ENCODE data around the gene ANO4.

Gene ANO4

DNA sequence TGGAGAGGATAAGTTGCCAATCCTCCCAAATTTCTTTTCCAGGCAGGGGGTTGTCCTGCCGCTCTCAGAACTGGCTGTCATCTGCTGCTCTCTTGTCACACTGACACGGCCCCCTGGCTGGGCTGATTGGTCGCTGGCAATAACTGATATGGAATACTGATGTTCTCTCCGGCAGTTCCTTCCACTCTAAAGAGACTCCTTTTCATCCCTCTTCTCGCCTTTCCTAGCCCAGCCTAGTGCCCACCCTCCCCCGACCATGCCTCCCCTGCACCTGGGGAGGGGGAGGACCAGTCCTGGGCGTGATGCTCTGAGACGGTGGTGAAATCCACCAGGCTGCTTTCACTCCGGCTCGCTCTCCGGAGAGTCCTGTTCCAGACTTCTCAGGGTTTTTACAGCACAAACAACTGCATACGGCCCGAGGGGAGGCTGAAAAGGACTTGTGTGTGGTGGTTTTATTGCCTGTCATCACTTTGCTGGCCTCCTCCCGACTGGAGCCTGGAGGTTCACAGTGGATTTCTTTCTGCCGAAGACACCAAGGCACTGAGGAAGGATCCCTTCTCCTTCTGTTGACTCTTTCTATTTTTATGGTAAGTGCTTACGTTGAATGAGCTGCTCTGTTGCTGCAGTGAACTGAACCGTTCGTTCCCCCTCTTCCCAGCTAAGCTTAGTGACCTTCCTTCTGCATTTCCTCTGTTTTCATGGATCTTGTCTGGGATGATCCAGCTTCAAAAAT is at the start of gene ANO4:
TSS of gene ANO4 (plus strand) at position 336 of the 733 bp plus-strand sequence. CDS start 107,010 bp downstream, outside the sequence.
- TF ChIP-seq, protein P1, sequence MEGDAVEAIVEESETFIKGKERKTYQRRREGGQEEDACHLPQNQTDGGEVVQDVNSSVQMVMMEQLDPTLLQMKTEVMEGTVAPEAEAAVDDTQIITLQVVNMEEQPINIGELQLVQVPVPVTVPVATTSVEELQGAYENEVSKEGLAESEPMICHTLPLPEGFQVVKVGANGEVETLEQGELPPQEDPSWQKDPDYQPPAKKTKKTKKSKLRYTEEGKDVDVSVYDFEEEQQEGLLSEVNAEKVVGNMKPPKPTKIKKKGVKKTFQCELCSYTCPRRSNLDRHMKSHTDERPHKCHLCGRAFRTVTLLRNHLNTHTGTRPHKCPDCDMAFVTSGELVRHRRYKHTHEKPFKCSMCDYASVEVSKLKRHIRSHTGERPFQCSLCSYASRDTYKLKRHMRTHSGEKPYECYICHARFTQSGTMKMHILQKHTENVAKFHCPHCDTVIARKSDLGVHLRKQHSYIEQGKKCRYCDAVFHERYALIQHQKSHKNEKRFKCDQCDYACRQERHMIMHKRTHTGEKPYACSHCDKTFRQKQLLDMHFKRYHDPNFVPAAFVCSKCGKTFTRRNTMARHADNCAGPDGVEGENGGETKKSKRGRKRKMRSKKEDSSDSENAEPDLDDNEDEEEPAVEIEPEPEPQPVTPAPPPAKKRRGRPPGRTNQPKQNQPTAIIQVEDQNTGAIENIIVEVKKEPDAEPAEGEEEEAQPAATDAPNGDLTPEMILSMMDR (conservative IDR thresholded peaks at IDR 0.05; ENCODE audit: low read length), result no peak
- peak; percentile 21 for DNase-seq (ENCODE audit: low read depth)
- peak within 1 kb of the TSS; percentile 40 for H3K4me3 ChIP-seq (ENCODE audit: low read length)

DNA sequence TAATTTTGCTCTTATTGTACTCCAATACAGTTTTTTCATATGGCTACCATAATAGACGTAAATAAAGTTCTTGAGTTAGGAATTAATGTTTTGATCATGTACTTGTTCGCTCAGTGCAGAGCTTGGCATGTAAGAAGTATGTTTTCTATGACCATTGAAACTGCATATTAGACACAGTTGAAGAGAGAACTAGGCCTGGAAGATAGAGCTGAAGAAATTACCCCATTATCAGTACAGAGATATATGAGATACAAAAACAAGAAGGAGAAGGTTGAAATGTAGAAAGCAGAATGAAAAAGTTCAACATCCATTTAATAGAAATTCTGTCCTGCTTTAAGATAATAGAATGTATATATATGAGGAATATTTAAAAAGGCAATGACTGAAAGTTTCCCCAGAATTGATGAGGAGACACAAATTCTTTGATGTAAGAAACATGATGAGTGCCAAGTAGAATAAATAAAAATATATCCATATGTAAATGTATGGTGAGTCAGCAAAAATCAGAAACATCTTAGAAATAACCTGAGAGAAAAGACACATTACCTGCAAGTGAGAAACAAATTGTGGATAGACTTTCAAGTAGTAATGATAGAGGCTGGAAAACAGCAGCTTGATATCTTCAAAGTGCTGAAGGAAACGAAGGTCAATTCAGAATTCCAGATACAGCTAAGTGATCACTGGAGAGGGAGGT is 49.1 kb upstream of the ANO4 start:
- TF ChIP-seq, protein P1 (conservative IDR thresholded peaks at IDR 0.05; ENCODE audit: low read length), result no peak
- no peak overlapping the region for H3K4me3 ChIP-seq (ENCODE audit: low read length)

DNA sequence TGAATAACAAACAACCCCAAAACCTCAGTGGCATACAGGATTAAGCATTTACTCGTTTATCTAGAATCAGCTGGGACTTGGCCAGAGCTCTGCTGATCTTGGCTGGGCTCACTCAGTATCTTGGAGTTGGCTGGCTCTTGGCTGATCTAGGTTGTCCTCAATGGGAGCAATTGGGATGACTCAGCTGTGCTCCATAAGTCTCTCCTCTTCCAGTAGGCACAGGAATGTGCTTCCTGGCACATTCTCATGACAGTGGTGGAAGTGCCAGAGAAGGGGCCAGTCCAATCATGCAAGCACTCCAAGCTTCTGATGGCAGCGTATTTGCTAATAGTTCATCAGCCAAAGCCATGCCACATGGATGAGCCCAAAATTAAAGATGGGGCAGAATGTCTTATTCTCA is 41.7 kb upstream of the ANO4 start:
- no peak overlapping the region for H3K4me3 ChIP-seq (ENCODE audit: low read length)
- peak; percentile 5 for DNase-seq (ENCODE audit: low read depth)
- TF ChIP-seq, protein P1 (conservative IDR thresholded peaks at IDR 0.05; ENCODE audit: low read length), result no peak

More for the DNA sequence above, 49.1 kb upstream of the ANO4 start:
- DNase-seq (ENCODE audit: low read depth), result no peak

DNA sequence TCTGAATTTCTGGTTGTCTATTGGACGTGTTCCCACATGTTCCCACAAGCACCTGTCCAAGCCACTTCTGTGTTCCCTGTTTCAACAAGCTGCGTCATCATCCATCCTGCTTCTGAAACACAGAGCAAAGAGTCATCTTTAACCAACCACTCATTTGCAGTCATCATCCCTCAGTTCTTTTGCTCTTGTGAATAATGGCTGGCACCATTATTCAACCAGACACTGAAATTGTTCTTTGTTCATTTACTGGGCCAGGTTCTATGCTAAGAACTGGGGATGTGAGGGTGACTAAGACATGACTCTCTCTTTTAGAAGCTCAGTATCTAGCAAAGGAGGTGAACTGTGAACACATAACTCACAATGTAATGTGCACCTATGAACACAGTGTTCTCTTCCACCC is 40.7 kb upstream of the ANO4 start:
- no peak overlapping the region for H3K4me3 ChIP-seq (ENCODE audit: low read length)
- TF ChIP-seq, protein P1 (conservative IDR thresholded peaks at IDR 0.05; ENCODE audit: low read length), result no peak
- DNase-seq (ENCODE audit: low read depth), result no peak

DNA sequence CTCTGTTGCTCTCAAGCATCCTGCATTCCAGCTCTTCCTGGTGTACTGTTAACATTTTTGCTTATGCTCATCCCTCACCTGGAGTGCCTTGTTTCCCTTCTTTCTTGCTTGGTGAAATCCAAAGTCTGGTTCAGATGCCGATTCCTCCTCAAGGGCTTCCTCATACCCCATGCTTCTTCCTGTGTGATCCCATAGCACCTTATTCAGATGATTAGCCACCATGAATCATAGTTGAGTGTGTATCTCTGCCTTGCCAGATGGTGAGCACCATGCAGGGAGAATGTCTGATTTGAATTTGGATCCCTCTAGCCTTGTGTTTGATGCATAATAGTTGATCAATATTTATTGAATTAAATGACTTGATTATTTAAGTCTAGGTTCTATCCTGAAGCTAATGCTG is 39.4 kb upstream of the ANO4 start:
- no peak for DNase-seq (ENCODE audit: low read depth)
- H3K4me3 ChIP-seq (ENCODE audit: low read length), result no peak overlapping the region
- TF ChIP-seq, protein P1 (conservative IDR thresholded peaks at IDR 0.05; ENCODE audit: low read length), result no peak

DNA sequence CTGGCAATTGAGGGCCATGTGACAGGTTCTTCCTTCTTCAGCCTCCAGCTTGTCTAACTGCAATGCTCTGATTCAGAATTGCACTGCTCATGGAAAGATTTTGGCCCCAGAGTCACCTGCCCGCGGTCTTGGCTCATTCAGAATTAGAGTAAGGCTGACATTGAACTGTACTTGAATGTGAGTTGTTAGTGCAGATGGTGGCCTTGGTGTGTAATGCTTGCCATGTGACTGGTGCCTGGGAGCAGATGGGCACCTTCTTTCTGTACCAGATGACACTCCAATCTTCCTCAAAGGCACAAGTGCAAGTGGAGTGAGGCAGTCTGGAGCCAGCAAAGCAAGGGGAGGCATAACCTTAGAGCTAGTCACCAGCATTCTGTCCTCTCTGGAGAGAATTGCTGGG is 36.5 kb upstream of the ANO4 start:
- no peak for DNase-seq (ENCODE audit: low read depth)
- TF ChIP-seq, protein P1 (conservative IDR thresholded peaks at IDR 0.05; ENCODE audit: low read length), result no peak
- no peak overlapping the region for H3K4me3 ChIP-seq (ENCODE audit: low read length)

DNA sequence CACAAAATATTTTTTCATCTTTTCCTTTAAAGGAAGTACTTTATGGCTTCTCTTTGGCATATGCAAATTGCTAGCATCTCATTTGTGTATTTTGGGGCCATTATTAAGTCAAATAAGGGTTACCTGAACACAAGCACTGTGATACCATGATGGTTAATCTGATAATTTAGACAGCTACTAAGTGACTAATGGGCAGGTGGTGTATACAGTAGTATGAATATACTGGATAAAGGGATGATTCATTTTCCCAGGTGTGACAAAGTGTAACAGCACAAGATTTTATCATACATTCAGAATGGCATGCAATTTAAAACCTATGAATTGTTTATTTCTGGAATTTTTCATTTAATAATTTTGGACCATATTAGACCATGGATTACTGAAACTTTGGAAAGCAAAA is 27.2 kb upstream of the ANO4 start:
- TF ChIP-seq, protein P1 (conservative IDR thresholded peaks at IDR 0.05; ENCODE audit: low read length), result no peak
- no peak for DNase-seq (ENCODE audit: low read depth)
- no peak overlapping the region for H3K4me3 ChIP-seq (ENCODE audit: low read length)

Measured in AG10803 (cell line).